Small intestine (tissue), 7 donors: Measurements from ENCODE around the gene IL10. TPM values are rescaled to one million over a fixed set of nuclear protein-coding genes. Genes with fewer than 3 reads are reported as not detected.
A peak's percentile ranks its signal among the peaks of the same experiment; 100 is the strongest.

Source experiments
- DNase-seq, 2 donors: peaks; one replicate each; pipeline versions ENCODE4 v3.0.0 to v3.0.0-alpha.2; 2013
- FAIRE-seq: peaks from 2 replicates; lab custom pipeline; 2012; peaks lifted over from hg19 to GRCh38; lab: Jason Lieb, UNC
- H3K27ac ChIP-seq, 3 donors: one replicate each; pipeline ENCODE4 v1.5.1; 2013; ENCODE audit warnings: low read length in 2 of 3, mild to moderate bottlenecking in 2 of 3, control low read depth in 1 of 3, inconsistent platforms in 1 of 3, low read depth in 1 of 3, moderate library complexity in 1 of 3
- H3K27me3 ChIP-seq, 3 donors: one replicate each; pipeline ENCODE4 v1.6.1; 2013; ENCODE audit warnings: low read length in 3 of 3, inconsistent platforms in 1 of 3; ENCODE audit not compliant: control insufficient read depth in 3 of 3, insufficient read depth in 3 of 3
- H3K36me3 ChIP-seq, 3 donors: one replicate each; pipeline ENCODE4 v1.6.1; 2013; ENCODE audit warnings: low read length in 3 of 3, inconsistent platforms in 1 of 3, low read depth in 1 of 3, mild to moderate bottlenecking in 1 of 3, moderate library complexity in 1 of 3; ENCODE audit not compliant: control insufficient read depth in 3 of 3, insufficient read depth in 2 of 3
- H3K4me1 ChIP-seq, 3 donors: one replicate each; pipeline ENCODE4 v1.6.1; 2013; ENCODE audit warnings: low read length in 2 of 3, inconsistent platforms in 1 of 3, low read depth in 1 of 3, mild to moderate bottlenecking in 1 of 3, moderate library complexity in 1 of 3; ENCODE audit not compliant: control insufficient read depth in 3 of 3, insufficient read depth in 2 of 3
- H3K4me3 ChIP-seq, 3 donors: one replicate each; pipeline ENCODE4 v1.5.1; 2013; ENCODE audit warnings: low read length in 3 of 3, control low read depth in 1 of 3, inconsistent platforms in 1 of 3, low read depth in 1 of 3, mild to moderate bottlenecking in 1 of 3, moderate library complexity in 1 of 3
- H3K9me3 ChIP-seq, 2 donors: one replicate each; pipeline ENCODE4 v1.6.1; 2013; ENCODE audit warnings: low read depth in 1 of 2, low read length in 1 of 2; ENCODE audit not compliant: control insufficient read depth in 2 of 2, insufficient read depth in 1 of 2
- WGBS, 3 donors: extraction: QIAGEN DNeasy Blood & Tissue Kit; methylation state at CpG; one replicate each; pipeline ENCODE4 v1.1.7; 2013; 5-methylcytosine and 5-hydroxymethylcytosine counted together
- polyA plus RNA-seq, 4 donors: library from polyadenylated mRNA; stranded (reverse) in 3 of 4; unstranded in 1 of 4; fragments of 200-250 nt in 3 of 4; fragments of 120-200 nt in 1 of 4; gene quantifications; one replicate each; pipeline versions ENCODE4 v1.2.1 to v1.2.3, GENCODE V29; 2013
- donor health status: healthy with polysubstance abuse.
- donor health status: control.
- donor health status: control.
- donor health status: Bipolar disorder and iron deficiency.
- donor health status: healthy.

The IL10 gene
- polyA plus RNA-seq, 4 donors = 0.41 to 5.1 (median 0.54) TPM; not detected in 1

DNA sequence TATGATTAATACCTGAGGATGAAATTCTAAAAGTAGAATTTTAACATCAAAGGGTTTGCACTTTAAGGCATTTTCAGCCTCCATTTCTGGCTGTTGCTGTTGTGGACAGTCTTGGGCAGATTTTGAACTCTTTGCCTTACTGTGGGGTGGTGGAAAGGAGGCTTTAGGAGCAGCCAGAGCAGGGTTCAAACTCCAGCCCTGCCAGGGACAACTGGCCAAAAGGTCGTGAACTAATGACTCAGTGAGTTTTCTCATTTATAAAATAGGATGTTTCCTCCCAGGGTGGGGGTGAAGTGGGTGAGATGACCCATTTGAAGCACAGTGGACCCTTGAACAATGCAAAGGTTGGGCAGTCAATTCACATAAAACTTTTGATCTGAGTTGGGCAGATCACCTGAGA lies 50.8 kb downstream of the IL10 start:
- DNase-seq = peak in 1 of 2 donors; percentile 22
- Histone ChIP-seq H3K4me3 (no peak overlapping the region), H3K4me1 (peaks cover 10 to 28% (median 12%) of the 10 kb centered on the region in 3 donors), H3K27ac (no peak overlapping the region), H3K36me3 (peaks cover 0 to 23% (median 0%) of the 10 kb centered on the region in 3 donors), H3K9me3 (no peaks in the 10 kb centered on the region), H3K27me3 (no peaks in the 10 kb centered on the region)
- 64 to 69% (median 68%) methylated on average over 1 of the region's 1 CpG for WGBS, 3 donors
- FAIRE-seq = no peak

DNA sequence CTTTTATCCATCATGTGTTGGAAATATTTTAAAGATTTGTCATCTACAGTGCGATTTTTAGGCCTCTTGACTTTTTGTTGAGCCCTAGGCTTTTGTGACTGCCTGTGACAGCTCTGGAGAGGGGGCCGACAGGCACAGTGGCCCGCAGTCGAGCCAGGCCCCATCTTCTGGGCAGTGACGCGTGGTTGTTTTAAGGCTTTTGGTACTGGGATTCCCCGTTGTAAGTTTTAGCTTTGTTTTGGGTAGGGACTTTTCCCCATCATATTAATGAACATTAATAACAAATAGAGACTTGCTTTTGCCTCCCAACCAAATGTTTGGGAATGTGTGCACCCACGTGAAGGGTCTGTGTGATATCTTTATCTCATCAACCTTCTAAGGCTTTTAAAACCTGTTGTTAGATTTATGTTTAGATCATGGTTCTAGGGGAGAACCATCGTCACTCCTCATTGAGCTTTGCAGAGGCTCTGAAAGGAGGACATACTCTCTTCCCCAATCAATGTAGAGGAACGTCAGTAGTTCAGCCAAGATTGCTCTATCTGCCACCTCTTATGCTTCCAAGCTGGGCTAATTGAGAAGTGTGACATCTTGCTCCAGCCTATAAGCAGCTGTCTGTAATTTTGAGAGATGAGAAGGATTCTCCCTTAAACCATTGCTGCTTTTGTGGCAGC lies 53.0 kb downstream of the IL10 start:
- FAIRE-seq (no peak), DNase-seq (no peak)
- no peaks in the 10 kb centered on the region for H3K9me3 ChIP-seq
- H3K36me3 ChIP-seq = peaks cover 0 to 25% (median 0%) of the 10 kb centered on the region in 3 donors
- peaks cover 15 to 46% (median 19%) of the 10 kb centered on the region in 3 donors for H3K4me1 ChIP-seq
- 77 to 80% (median 80%) methylated on average over 10 of the region's 10 CpGs for whole genome bisulfite sequencing, 3 donors
- no peak overlapping the region for H3K4me3 ChIP-seq
- H3K27me3 ChIP-seq = no peaks in the 10 kb centered on the region
- peak overlapping the region in 1 of 3 donors; percentile 72 for H3K27ac ChIP-seq

DNA sequence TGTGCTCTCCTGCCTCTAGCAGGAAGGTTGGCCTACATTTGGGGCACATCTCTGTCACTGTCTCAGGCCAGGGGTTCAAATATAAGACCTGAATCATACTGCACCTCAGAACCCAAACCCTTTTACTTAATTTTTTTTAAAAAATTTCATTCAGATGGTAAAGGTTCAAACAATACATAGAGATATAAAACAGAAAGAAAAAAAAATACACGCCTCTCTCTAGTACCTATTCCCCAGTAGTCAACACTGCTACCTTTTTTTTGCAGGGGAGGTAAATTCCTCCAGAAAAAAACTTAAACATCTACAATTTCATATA lies 54.7 kb downstream of the IL10 start:
- H3K9me3 ChIP-seq = no peaks in the 10 kb centered on the region
- no peak overlapping the region for H3K4me3 ChIP-seq
- H3K27me3 ChIP-seq = no peaks in the 10 kb centered on the region
- peak overlapping the region in 2 of 3 donors; percentile 47 to 83 for H3K27ac ChIP-seq
- FAIRE-seq (no peak), DNase-seq (no peak)
- peaks cover 19 to 49% (median 23%) of the 10 kb centered on the region in 3 donors for H3K4me1 ChIP-seq
- peaks cover 0 to 11% (median 0%) of the 10 kb centered on the region in 3 donors for H3K36me3 ChIP-seq
- WGBS, 3 donors = 68 to 90% (median 86%) methylated on average over 1 of the region's 1 CpG

Other genes starting within 250 kb of the IL10 start
- gene EIF2D, start 160.0 kb downstream of the IL10 start, polyA plus RNA-seq = 10 to 100 TPM; 21.6 to 46.4 (median 31.7) TPM
- 1 to 10 TPM in 2 of 4 donors, under 1 TPM in 2; 0.45 to 1.7 (median 1.1) TPM for gene DYRK3, start 137.0 kb downstream of the IL10 start, polyA plus RNA-seq
- 10 to 100 TPM; 56.4 to 93.5 (median 71.3) TPM for gene MAPKAPK2, start 87.6 kb downstream of the IL10 start, polyA plus RNA-seq
- not detected for gene IL19, start 1.7 kb downstream of the IL10 start, polyA plus RNA-seq
- gene IL20, start 93.1 kb upstream of the IL10 start, polyA plus RNA-seq = not detected
- gene IL24, start 124.9 kb upstream of the IL10 start, polyA plus RNA-seq = under 1 TPM in 2 of 4 donors, not detected in 2; 0.24 to 0.34 TPM
- 1 to 10 TPM; 1.1 to 6.9 (median 2.6) TPM for gene FCMR, start 149.4 kb upstream of the IL10 start, polyA plus RNA-seq
- 1,000 to 10,000 TPM in 1 of 4 donors, 100 to 1,000 TPM in 2, 1 to 10 TPM in 1; 2.7 to 3,013 (median 498) TPM for gene PIGR, start 174.0 kb upstream of the IL10 start, polyA plus RNA-seq
- 1 to 10 TPM in 2 of 4 donors, under 1 TPM in 2; 0.54 to 4.5 (median 0.91) TPM for gene FCAMR, start 198.0 kb upstream of the IL10 start, polyA plus RNA-seq